Esophagus muscularis mucosa (tissue), 4 donors: ENCODE results near the gene TMEM186. TPM values are rescaled to one million over a fixed set of nuclear protein-coding genes. Genes with fewer than 3 reads are reported as not detected.
"Not testable (repeated sequence)": the region's sequence is repeated elsewhere in the genome, so short reads cannot be mapped to it uniquely, and the experiment has no call there.

Experiments used
- DNase-seq: peaks from one replicate; pipeline ENCODE4 v3.0.0-alpha.2; 2017; ENCODE audit errors: extremely low spot score
- H3K27ac ChIP-seq, 4 donors: fragments of 200-600 bp; sonication (generic); replicated peaks in 1 of 4; 1 replicate in 3 of 4; 2 replicates in 1 of 4; pipeline ENCODE4 v1.5.1; 2016 to 2019; ENCODE audit warnings: mild to moderate bottlenecking in 1 of 4
- H3K27me3 ChIP-seq, 4 donors: fragments of 200-600 bp; sonication (generic); one replicate each; pipeline versions ENCODE4 v1.5.1 to v1.6.0; 2016 to 2019
- H3K36me3 ChIP-seq, 4 donors: fragments of 200-600 bp; sonication (generic); one replicate each; pipeline ENCODE4 v1.5.1; 2016 to 2019
- H3K4me1 ChIP-seq, 4 donors: fragments of 200-600 bp; sonication (generic); one replicate each; pipeline ENCODE4 v1.5.1; 2016 to 2019
- H3K4me3 ChIP-seq, 4 donors: fragments of 200-600 bp; sonication (generic); 1 replicate in 2 of 4; 2 replicates in 2 of 4; pipeline ENCODE4 v1.5.1; 2016 to 2019; ENCODE audit warnings: mild to moderate bottlenecking in 4 of 4, moderate library complexity in 1 of 4
- H3K9me3 ChIP-seq, 4 donors: fragments of 200-600 bp; sonication (generic); 1 replicate in 3 of 4; 2 replicates in 1 of 4; pipeline ENCODE4 v1.5.1; 2016 to 2019
- EP300 ChIP-seq: sonication (generic); formaldehyde crosslinking; IDR thresholded peaks from one replicate; pipeline ENCODE4 v1.6.1; 2017; ENCODE audit warnings: antibody characterized with exemption
- POLR2A ChIP-seq: fragments of 450-650 bp; IDR thresholded peaks from one replicate; pipeline ENCODE4 v1.6.1; 2017; ENCODE audit warnings: antibody characterized with exemption, moderate library complexity, mild to moderate bottlenecking, low read depth
- POLR2AphosphoS5 ChIP-seq, 2 donors: sonication (generic); formaldehyde crosslinking; IDR thresholded peaks; one replicate each; pipeline ENCODE4 v1.6.1; 2017; ENCODE audit warnings: antibody characterized with exemption in 2 of 2
- WGBS: methylation state at CpG from one replicate; pipeline ENCODE4 v1.1.5; 2018; 5-methylcytosine and 5-hydroxymethylcytosine counted together
- intact Hi-C: fragments of 100-400 bp; cut with DNase I; formaldehyde crosslinking; loops from one replicate; pipeline ENCODE4 v1.15.1; 2023
- total RNA-seq, 4 donors: library from RNA; depleted of rRNA; stranded (reverse); fragments of >200 nt; gene quantifications; one replicate each; pipeline versions ENCODE4 v1.1.0 to v1.2.1, GENCODE V29; 2016
- TF ChIP-seq, protein P1 (sequence below), 3 experiments: fragments of 200-600 bp in 2 of 3; fragments of 450-650 bp in 1 of 3; sonication (generic) in 2 of 3; IDR thresholded peaks; one replicate each; pipeline ENCODE4 v1.5.1; 2017 to 2019; ENCODE audit warnings: antibody characterized with exemption in 3 of 3, mild to moderate bottlenecking in 2 of 3, moderate library complexity in 1 of 3

TMEM186 gene
- total RNA-seq, 4 donors from 2014 or later = 7.9 to 12.2 (median 9.6) TPM

DNA sequence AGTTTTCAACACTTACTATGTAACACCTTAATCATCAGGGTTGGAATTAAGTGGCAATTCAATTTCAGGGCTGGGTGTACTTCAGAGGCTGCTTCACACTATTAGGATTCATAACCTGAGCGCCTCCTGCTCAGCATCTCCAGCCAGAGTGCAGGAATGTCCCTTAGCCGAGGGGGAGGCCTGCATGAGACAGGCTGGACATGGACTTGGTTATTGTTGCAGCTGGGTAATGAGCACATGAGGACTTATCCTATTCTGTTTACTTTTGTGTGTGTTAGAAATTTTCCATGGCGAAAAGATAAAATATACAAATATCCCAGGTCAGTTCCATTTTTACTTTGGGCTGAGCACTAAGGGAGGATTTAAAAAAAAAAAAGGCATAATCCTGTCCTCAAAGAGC lies 10.6 kb upstream of the TMEM186 start:
- WGBS = 86% methylated on average over 3 of the region's 3 CpGs
- intact Hi-C loops = no loop called here
- H3K4me1 ChIP-seq = no peaks in the 10 kb centered on the region

DNA sequence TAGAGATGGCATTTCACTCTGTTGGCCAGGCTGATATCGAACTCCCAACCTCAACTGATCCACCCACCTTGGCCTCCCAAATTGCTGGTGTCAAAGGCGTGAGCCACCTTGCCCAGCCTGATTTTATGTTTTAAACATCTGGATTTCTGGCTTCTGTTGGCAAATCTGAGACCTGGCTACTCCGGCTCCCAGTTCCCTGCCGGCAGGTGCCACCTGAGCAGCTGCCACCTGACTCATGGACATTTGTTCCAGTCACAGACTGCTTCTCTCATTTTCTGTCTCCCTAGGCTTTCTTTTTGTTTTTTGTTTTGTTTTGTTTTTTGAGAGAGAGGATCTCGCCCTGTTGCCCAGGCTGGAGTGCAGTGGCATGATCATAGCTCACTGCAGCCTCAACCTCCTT lies 9.8 kb upstream of the TMEM186 start:
- H3K4me1 ChIP-seq = no peaks in the 10 kb centered on the region
- intact Hi-C loops = no loop called here
- no peak overlapping the region for H3K27ac ChIP-seq
- H3K27me3 ChIP-seq = no peaks in the 10 kb centered on the region
- peaks cover 61 to 100% (median 96%) of the 10 kb centered on the region in 4 donors for H3K36me3 ChIP-seq
- H3K9me3 ChIP-seq = no peaks in the 10 kb centered on the region
- H3K4me3 ChIP-seq = no peak overlapping the region
- DNase-seq = no peak
- 97% methylated on average over 5 of the region's 5 CpGs for WGBS
- TF ChIP-seq, protein P1, sequence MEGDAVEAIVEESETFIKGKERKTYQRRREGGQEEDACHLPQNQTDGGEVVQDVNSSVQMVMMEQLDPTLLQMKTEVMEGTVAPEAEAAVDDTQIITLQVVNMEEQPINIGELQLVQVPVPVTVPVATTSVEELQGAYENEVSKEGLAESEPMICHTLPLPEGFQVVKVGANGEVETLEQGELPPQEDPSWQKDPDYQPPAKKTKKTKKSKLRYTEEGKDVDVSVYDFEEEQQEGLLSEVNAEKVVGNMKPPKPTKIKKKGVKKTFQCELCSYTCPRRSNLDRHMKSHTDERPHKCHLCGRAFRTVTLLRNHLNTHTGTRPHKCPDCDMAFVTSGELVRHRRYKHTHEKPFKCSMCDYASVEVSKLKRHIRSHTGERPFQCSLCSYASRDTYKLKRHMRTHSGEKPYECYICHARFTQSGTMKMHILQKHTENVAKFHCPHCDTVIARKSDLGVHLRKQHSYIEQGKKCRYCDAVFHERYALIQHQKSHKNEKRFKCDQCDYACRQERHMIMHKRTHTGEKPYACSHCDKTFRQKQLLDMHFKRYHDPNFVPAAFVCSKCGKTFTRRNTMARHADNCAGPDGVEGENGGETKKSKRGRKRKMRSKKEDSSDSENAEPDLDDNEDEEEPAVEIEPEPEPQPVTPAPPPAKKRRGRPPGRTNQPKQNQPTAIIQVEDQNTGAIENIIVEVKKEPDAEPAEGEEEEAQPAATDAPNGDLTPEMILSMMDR (IDR thresholded peaks at IDR 0.05) = no peak
- TF ChIP-seq POLR2AphosphoS5 (IDR thresholded peaks at IDR 0.05) (no peak), EP300 (no peak), POLR2A (no peak)

More for the DNA sequence above, 10.6 kb upstream of the TMEM186 start:
- DNase-seq = no peak
- no peak overlapping the region for H3K27ac ChIP-seq
- H3K4me3 ChIP-seq = no peak overlapping the region
- H3K27me3 ChIP-seq = no peaks in the 10 kb centered on the region
- no peaks in the 10 kb centered on the region for H3K9me3 ChIP-seq
- peaks cover 61 to 100% (median 96%) of the 10 kb centered on the region in 4 donors for H3K36me3 ChIP-seq
- no peak for TF ChIP-seq POLR2AphosphoS5 (IDR thresholded peaks at IDR 0.05)
- TF ChIP-seq, protein P1 (IDR thresholded peaks at IDR 0.05) = no peak
- no peak for TF ChIP-seq EP300

DNA sequence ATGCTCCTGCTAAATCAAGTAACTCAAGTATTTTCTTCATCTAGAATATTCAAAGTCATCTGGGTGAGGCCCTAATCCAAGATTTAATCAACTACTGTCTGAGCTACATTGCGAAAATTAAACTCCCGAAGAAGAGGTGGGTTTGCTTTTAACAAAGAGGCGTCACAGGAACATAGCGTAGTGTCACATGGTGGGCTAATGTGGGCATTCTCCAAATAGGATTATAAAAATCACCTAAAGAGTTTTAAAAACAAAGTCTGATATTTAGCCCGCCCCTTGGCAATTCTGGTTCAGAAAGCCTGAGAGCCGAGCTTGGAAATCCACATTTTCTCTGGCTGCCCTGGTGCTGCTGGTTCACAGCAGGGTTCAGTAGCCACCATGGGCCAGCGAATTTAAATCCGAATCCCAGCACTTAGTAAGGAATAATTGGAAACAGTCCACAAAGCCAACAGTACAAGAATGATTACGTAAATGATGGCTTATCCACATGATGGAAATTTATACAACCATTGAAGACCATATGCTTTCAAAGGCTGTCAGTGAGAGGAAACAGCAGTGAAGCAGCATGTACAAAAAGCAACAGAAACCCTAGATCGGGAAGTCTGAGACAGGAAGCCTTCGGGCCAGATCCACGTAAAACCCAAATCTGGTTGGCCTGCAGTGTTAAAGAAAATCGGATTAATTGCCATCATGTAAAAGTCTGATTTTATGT lies 9.0 kb upstream of the TMEM186 start:
- Histone ChIP-seq H3K27me3 (no peaks in the 10 kb centered on the region), H3K27ac (no peak overlapping the region), H3K9me3 (no peaks in the 10 kb centered on the region), H3K4me3 (no peak overlapping the region), H3K4me1 (no peaks in the 10 kb centered on the region), H3K36me3 (peaks cover 55 to 100% (median 97%) of the 10 kb centered on the region in 4 donors)
- DNase-seq = no peak
- intact Hi-C loops = no loop called here
- 87% methylated on average over 13 of the region's 13 CpGs for WGBS
- TF ChIP-seq, protein P1 (IDR thresholded peaks at IDR 0.05) = no peak
- TF ChIP-seq EP300 (no peak), POLR2AphosphoS5 (IDR thresholded peaks at IDR 0.05) (no peak), POLR2A (no peak)

DNA sequence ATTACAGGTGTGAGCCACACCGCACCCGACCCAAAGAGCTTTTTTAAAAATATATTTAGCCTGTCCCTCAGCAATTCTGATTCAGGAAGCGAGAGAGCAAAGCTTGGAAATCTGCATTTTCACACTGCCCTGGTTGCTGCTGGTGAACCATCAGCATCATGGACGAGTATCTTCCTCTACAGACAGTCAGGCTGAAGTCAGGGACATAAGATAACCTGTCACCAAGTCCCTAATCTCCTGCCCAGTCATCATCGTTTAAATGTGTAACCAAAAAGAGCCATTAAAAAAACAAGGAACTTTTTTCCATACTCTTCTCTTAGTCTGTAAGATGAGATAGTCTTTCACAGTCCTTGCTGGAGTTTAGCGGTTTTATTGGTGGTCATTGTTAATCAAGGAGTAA lies 6.9 kb upstream of the TMEM186 start:
- H3K4me1 ChIP-seq = peaks cover 4 to 17% (median 12%) of the 10 kb centered on the region in 4 donors
- peaks cover 48 to 91% (median 82%) of the 10 kb centered on the region in 4 donors for H3K36me3 ChIP-seq
- no peaks in the 10 kb centered on the region for H3K27me3 ChIP-seq
- no peaks in the 10 kb centered on the region for H3K9me3 ChIP-seq
- H3K27ac ChIP-seq = no peak overlapping the region
- intact Hi-C loops = no loop called here
- WGBS = 83% methylated on average over 6 of the region's 6 CpGs
- no peak for DNase-seq
- no peak overlapping the region for H3K4me3 ChIP-seq
- TF ChIP-seq, protein P1 (IDR thresholded peaks at IDR 0.05) = no peak
- TF ChIP-seq POLR2AphosphoS5 (IDR thresholded peaks at IDR 0.05) (no peak), EP300 (no peak), POLR2A (no peak)

DNA sequence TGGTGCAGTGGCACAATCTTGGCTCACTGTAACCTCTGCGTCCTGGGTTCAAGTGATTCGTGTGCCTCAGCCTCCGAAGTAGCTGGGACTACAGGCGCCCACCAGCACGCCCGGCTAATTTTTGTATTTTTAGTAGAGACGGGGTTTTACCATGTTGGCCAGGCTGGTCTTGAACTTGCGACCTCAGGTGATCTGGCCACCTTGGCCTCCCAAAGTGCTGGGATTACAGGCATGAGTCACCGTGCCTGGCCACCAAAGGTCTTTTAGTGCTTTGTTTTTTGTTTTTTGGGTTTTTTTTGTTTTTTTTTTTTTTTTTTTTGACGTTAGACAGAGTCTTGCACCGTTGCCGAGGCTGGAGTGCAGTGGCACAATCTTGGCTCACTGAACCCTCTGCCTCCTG lies 6.3 kb upstream of the TMEM186 start:
- peaks cover 9 to 23% (median 17%) of the 10 kb centered on the region in 4 donors for H3K4me1 ChIP-seq
- H3K27me3 ChIP-seq, intact Hi-C loops, DNase-seq, H3K4me3 ChIP-seq, H3K27ac ChIP-seq, H3K9me3 ChIP-seq: not testable (repeated sequence)
- 90% methylated on average over 12 of the region's 12 CpGs for WGBS
- H3K36me3 ChIP-seq = peaks cover 42 to 85% (median 76%) of the 10 kb centered on the region in 4 donors
